ENCODE data around the gene DSC1. TPM values are rescaled to one million over a fixed set of nuclear protein-coding genes. Genes with fewer than 3 reads are reported as not detected.

The DSC1 gene, protein sequence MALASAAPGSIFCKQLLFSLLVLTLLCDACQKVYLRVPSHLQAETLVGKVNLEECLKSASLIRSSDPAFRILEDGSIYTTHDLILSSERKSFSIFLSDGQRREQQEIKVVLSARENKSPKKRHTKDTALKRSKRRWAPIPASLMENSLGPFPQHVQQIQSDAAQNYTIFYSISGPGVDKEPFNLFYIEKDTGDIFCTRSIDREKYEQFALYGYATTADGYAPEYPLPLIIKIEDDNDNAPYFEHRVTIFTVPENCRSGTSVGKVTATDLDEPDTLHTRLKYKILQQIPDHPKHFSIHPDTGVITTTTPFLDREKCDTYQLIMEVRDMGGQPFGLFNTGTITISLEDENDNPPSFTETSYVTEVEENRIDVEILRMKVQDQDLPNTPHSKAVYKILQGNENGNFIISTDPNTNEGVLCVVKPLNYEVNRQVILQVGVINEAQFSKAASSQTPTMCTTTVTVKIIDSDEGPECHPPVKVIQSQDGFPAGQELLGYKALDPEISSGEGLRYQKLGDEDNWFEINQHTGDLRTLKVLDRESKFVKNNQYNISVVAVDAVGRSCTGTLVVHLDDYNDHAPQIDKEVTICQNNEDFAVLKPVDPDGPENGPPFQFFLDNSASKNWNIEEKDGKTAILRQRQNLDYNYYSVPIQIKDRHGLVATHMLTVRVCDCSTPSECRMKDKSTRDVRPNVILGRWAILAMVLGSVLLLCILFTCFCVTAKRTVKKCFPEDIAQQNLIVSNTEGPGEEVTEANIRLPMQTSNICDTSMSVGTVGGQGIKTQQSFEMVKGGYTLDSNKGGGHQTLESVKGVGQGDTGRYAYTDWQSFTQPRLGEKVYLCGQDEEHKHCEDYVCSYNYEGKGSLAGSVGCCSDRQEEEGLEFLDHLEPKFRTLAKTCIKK
- 1 to 10 TPM; 2.0 to 3.0 (median 2.0) TPM for polyA plus RNA-seq (ENCODE audit: insufficient read length in 3 of 3)

GRCh38 chr18:31162825-31163435 lies at the start of gene DSC1:
Gene DSC1, minus strand, starts transcription at chr18:31162856. Its CDS starts 262 bp downstream, at chr18:31162594.
- DNase-seq (ENCODE audit: low read depth in 3 of 3, low spot score in 2 of 3) = no peak

DNA sequence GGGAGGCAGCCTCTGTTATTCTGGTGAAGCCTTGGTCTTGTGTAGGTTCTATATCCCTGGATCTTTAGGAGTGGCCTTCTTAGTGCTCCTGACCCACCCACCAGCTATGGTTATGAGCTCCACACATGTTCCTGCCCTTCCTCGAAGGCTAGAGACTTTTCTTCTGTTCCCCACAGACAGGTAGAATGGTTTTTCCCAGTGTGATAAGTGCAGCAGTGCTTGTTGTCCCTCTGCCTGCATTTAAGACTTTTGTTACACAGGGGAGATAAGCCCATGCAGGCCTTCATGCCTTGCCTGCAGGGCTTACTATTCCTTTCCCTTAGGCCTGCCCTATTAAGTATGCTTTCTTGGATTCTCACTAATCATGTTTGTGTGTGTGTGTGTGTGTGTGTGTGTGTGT lies 48.4 kb upstream of the DSC1 start:
- DNase-seq (ENCODE audit: low read depth in 3 of 3, low spot score in 2 of 3) = no peak

DNA sequence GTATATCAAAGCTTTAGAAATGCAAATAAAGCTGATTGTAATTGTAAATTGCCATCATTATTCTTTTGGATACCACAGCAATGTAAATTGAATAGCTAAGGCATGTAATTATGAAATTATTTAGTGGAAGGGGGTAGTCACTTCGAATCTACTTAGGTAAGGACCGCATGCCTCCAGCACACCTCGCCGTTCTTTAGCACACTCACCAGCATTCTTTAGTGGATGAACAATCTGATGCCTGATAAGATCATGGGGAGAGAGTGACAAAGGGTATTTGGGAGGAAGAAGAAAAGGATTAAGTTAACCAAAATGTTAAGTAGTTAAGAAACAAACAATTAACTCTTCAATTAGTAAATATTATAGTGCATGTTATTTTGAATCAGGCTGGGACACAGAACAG lies 46.4 kb upstream of the DSC1 start:
- no peak for DNase-seq (ENCODE audit: low read depth in 3 of 3, low spot score in 2 of 3)

DNA sequence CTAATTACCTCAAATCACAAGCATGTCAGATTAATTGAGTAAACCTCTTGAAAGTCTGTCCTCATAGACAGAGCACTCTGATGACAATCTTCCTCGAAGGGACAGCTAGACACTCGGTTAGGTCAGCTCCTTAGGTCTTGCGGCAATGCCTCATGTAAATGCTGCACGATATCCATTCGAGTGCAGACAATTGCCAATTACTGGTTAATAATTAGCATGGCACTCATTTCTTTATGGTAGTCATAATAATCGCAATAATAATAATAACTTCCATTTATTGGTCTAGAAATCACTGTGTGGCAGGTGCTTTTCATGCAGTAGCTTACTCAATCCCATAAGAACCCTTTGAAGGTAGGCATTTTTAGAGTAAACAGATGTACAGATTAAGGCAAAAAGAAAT lies 44.7 kb upstream of the DSC1 start:
- DNase-seq (ENCODE audit: low read depth in 3 of 3, low spot score in 2 of 3) = no peak

DNA sequence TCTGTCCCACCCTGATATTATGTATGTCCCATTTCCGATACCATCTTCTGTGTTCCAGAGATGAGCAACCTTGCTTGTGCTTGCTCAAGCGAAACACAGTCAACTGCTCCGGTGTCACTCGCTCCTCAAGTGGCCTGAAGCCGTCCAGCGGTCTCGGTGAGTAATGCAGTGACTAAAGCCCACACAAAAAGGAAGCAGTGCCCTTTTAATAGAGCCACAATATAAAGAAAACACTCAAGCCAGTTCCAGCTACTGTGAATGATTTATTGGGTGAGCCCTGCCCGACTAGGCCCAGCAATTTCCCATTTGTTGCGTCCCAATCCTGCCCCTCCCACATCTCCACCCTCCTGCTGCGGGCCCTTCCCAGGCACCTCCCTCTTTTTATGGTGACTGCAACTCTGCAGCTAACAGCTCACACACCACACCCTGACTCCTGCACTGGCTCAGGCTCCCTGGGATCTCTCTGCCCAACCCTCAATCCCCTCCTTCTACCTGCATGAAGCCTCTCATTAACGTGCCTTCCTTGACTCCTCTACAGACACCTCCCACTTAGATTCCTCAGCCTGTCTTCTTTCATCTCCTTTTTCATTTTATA lies 44.2 kb upstream of the DSC1 start:
- DNase-seq (ENCODE audit: low read depth in 3 of 3, low spot score in 2 of 3) = peak in 2 of 3 donors; percentile 56 to 76

DNA sequence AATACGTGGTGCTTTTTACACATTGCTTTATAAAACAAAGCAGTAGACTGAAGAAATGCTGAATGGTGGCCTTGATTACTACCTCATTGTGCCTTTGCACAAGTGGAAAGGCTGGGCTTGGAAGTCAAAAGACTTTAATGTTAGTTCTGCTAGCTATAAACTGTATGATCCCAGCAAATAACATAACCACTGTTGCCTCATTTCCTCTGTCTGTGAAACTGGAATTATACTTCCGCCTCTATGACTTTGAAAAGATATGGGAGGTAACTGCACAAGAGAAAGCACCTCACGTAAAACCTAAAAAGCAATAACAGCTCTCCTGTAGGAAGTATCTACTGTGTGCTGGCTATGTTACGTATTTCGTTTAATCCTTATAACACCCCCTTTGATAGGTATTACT lies 43.4 kb upstream of the DSC1 start:
- DNase-seq (ENCODE audit: low read depth in 3 of 3, low spot score in 2 of 3) = no peak

DNA sequence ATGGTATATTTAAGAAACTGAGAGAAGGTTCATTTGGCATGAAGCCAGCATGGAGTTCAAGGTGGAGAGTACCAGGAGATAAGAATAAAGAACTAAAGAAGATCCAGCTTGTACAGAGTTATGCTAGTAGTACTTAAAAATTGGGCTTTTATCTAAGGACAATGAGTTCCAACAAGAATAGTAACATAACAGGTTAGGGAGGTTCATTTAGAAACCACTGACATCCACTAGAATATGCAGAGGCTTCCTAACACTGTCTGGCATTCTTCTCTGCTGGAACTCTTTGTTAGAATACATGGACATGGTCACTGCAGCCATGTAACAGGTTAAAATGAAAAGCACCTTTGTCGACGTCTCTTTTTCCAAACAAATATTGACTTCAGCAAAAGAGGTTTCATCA lies 42.6 kb upstream of the DSC1 start:
- DNase-seq (ENCODE audit: low read depth in 3 of 3, low spot score in 2 of 3) = no peak

DNA sequence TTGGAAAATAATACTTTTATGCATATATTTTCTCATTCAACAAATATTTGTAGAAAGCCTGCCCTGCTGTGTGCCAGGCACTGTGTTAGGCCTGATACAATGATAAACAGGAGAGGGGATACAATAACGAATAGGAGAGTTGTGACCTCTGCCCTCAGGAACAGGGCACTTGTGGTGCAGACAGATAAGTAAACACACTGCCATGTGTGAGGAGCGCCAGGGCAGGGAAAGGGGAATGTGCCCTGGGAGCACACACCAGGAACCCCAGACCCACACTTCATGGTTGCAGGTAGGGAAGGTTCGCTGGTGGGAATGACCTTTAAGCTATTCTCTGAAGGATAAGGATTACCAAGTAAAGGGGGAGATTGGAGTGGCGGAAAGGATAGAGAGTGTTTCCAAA lies 42.2 kb upstream of the DSC1 start:
- DNase-seq (ENCODE audit: low read depth in 3 of 3, low spot score in 2 of 3) = no peak

GRCh38 chr18:31204166-31204565 lies 41.5 kb upstream of the DSC1 start:
- no peak for DNase-seq (ENCODE audit: low read depth in 3 of 3, low spot score in 2 of 3)

DNA sequence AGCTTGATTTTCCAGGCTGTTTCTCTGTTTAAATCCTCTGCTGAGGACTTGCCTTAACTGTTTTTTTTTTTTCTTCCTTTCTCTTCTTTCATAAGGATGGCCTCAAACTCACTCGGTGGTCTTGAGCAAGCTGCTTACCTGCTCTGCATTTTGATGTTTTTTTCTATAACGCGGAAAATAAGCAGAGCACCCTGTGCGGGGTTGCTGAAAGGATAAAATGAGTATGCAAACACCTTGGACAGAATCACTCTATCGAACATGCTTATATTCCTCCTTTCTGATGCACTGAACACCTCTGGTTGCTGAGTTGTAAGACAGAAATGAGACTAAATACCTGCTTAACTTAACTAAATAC lies 41.1 kb upstream of the DSC1 start:
- DNase-seq (ENCODE audit: low read depth in 3 of 3, low spot score in 2 of 3) = no peak

GRCh38 chr18:31203096-31203793 lies 40.6 kb upstream of the DSC1 start:
- DNase-seq (ENCODE audit: low read depth in 3 of 3, low spot score in 2 of 3) = no peak

GRCh38 chr18:31199190-31199769 lies 36.6 kb upstream of the DSC1 start:
- no peak for DNase-seq (ENCODE audit: low read depth in 3 of 3, low spot score in 2 of 3)

DNA sequence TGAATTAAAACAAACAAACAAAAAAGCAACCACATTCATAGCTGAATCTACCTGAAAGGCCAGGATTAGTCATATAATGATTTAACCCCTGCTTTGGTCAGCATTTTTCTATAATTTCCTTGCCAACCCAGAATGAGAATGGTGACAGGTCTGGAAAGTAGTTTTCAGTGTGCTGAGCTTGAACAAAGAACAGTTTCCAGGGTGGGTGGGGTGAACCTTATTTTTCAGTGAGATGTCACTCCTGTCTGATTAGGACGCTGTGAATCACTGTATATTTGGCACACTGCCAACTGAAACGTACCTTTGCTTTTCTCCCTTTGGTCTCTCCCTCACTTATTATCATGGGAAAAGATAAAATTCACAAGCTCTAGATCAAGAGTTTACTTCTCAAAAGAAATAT lies 35.0 kb upstream of the DSC1 start:
- DNase-seq (ENCODE audit: low read depth in 3 of 3, low spot score in 2 of 3) = no peak

GRCh38 chr18:31195063-31195462 lies 32.4 kb upstream of the DSC1 start:
- no peak for DNase-seq (ENCODE audit: low read depth in 3 of 3, low spot score in 2 of 3)

DNA sequence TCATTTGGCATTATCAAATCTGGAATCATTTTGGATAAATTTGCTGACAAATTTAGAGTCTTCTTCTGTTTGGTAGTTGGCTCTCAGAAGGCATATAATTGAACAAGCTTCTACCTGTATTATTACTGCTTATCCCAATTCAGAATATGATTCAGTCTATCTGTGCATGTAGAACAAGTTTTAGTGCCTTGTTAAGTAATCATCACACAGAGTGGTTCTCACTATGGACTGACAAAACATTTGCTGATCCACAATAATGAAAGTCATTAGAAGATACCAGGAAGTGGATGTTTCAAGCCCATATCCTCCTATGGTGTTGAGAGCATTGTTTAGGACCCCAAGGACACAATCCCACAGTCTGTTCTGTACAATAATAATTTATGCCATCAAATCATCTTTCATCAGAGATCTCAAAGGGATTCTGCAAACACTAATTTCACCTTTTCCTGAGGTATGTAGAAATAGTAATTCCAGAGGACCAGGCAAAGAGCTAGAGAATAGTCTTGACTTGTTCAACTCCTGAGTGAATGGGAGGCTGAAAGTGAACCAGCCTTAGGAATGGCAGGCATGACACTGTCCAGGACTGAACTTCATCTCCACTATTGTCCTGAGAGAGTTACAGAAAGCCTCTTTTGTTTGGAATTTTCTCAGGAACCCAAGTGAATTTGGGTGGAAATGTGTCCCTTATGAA lies 29.6 kb upstream of the DSC1 start:
- no peak for DNase-seq (ENCODE audit: low read depth in 3 of 3, low spot score in 2 of 3)

DNA sequence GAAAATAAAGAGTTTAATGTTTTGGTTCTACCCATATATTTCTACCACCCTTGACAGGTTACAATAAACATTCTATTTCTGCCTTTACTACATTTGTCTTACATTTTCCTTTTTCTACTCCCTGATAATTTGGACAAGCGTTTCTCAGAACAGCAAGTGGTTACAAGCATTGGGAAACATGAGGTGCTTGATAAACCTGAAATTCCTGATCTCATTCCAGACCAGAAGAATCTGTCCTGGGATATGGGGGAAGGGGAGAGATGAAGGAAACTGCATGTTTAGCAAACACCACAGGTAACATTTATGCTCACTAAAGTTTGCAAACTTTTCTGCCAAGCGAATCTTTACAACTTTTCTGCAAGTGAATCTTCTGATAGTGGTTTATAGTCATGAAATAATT lies 28.3 kb upstream of the DSC1 start:
- DNase-seq (ENCODE audit: low read depth in 3 of 3, low spot score in 2 of 3) = no peak

DNA sequence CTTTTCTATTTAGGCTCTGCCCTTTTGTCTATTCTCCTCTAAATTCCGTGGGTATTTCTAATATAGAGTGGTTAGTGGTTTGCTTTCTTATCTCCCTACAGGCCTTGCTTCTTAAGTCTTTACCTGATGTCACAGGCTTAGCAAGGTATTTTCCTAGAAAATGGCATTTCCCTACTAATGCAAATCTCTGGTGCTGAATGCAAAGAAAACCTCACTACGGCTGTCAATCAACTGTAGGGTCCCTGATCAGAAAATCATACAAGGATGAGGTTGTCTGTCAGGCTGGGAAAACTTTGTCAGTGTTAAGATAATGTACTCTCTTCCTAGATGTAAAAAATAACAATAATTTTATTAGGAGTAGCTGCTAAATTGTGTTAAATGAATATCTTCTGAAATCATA lies 27.1 kb upstream of the DSC1 start:
- DNase-seq (ENCODE audit: low read depth in 3 of 3, low spot score in 2 of 3) = no peak

DNA sequence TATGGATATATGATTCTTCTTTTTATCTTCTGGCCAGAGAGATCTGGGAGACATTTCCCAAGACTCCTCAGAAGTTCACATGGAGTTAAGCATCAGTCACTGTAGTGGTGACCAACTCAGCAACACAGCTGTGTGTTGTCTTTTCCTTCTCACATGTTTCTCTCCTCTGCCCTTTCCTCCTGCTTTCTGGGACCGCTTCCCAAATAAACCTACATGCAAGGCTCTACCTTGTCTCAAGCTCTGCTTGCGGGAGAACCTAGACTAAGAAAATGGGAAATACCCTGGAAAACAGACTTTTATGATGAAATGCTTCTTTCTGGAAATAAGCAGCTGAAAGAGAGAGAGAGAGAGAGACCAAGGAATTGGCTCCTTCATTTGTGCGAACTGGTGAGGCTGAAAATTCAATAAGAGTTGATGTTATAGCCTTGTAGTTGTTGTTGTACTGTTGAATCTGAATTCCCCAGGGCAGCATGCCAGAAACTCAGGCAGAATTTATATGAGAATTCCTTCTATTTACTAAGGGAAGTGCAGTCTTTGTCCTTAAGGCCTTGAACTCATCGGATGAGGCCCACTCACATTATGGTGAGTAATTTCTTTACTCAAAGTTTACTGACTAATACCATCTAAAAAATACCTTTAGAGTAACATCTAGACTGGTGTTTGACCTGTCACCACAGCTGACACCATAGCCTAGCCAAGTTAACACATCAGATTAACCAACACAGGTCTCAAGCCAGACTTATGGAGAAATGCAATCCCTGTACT lies 22.7 kb upstream of the DSC1 start:
- DNase-seq (ENCODE audit: low read depth in 3 of 3, low spot score in 2 of 3) = no peak

- no peak for DNase-seq (ENCODE audit: low read depth in 3 of 3, low spot score in 2 of 3)
Measured at GRCh38 chr18:31183302-31183701, 20.6 kb upstream of the DSC1 start.
